ENCODE measurements around the gene FTCDNL1. TPM values are rescaled to one million over a fixed set of nuclear protein-coding genes. Genes with fewer than 3 reads are reported as not detected.

FTCDNL1 gene
- total and polyA plus RNA-seq, 2 of the 13 experiments (the other 11 are each of a cell fraction or from before 2014, with no cell fraction given) = 0.98 to 1.4 TPM

- in situ Hi-C loops (cut with HindIII; ENCODE audit: extremely low pct_ligation_motif_present, low pct_unique_long_range_greater_than_20kb) = no loop called here
Measured at GRCh38 chr2:199756211-199756610, 94.8 kb downstream of the FTCDNL1 start.

More at GRCh38 chr2:199756211-199756610, 94.8 kb downstream of the FTCDNL1 start:
- no peaks in the 10 kb centered on the region for H3K4me1 ChIP-seq (ENCODE audit: insufficient read depth, low read length)
- H3K4me2 ChIP-seq (ENCODE audit: low read depth, low read length) = no peak overlapping the region
- ATAC-seq = no peak
- no peak overlapping the region for H3K27ac ChIP-seq (ENCODE audit: extremely low read length, insufficient read depth, low read length)
- 0 out of 2 replicates have a peak, but pooled peaks cover 8% of the 10 kb centered on the region for H3K9me3 ChIP-seq (ENCODE audit: low read length)
- CTCF ChIA-PET (ENCODE audit: low intra/inter-chr PET ratio, low total read pairs) = no interaction called here
- intact Hi-C loops (cut with micrococcal nuclease; ENCODE audit: unreplicated experiment) = no loop called here
- H3K27me3 ChIP-seq (ENCODE audit: control insufficient read depth in 1 of 2, insufficient read depth in 2 of 2, low read length in 2 of 2) = peaks cover 0 to 6% of the 10 kb centered on the region in 2 experiments; a peak in 1 of 5 replicates
- POLR2A ChIA-PET = no interaction called here
- no peak overlapping the region for H3K9ac ChIP-seq (ENCODE audit: insufficient read depth, low read depth, low read length)
- DNase-seq (ENCODE audit: low spot score) = no peak
- TF ChIP-seq ZNF878 (CRISPR knock-in tag; IDR thresholded peaks at IDR 0.05) = no peak
- no peak for TF ChIP-seq GTF3A (CRISPR knock-in tag; conservative IDR thresholded peaks at IDR 0.05)
- no peak for TF ChIP-seq ZNF598 (CRISPR knock-in tag; IDR thresholded peaks at IDR 0.05; ENCODE audit: borderline replicate concordance)
- TF ChIP-seq ATRX (CRISPR knock-in tag; IDR thresholded peaks at IDR 0.05; ENCODE audit: borderline replicate concordance) = no peak
- TF ChIP-seq RFX1 (IDR thresholded peaks at IDR 0.05) = no peak
- no peak for TF ChIP-seq RELA (CRISPR knock-in tag; IDR thresholded peaks at IDR 0.05)
- TF ChIP-seq KLF13 (CRISPR knock-in tag; IDR thresholded peaks at IDR 0.05) = no peak
- TF ChIP-seq PLSCR1 (CRISPR knock-in tag; IDR thresholded peaks at IDR 0.05; ENCODE audit: borderline replicate concordance) = no peak
- no peak for TF ChIP-seq SAFB2 (CRISPR knock-in tag; IDR thresholded peaks at IDR 0.05; ENCODE audit: borderline replicate concordance, low read depth)
- TF ChIP-seq SMARCC2 (IDR thresholded peaks at IDR 0.05) = no peak
- no peak for TF ChIP-seq ZNF615 (CRISPR knock-in tag; IDR thresholded peaks at IDR 0.05; ENCODE audit: borderline replicate concordance)
- TF ChIP-seq ZSCAN25 (CRISPR knock-in tag; IDR thresholded peaks at IDR 0.05) = no peak
- no peak for TF ChIP-seq ZNF280D (CRISPR knock-in tag; IDR thresholded peaks at IDR 0.05)
- TF ChIP-seq MAZ (IDR thresholded peaks at IDR 0.05; ENCODE audit: borderline replicate concordance, low read depth, low read length) = no peak
- TF ChIP-seq MAZ (CRISPR knock-in tag; IDR thresholded peaks at IDR 0.05; ENCODE audit: low read depth) = no peak
- H3K79me2 ChIP-seq (ENCODE audit: insufficient read depth, low read length) = no peaks in the 10 kb centered on the region
- 0% methylated on average over 3 of the region's 3 CpGs for WGBS (ENCODE audit: low lambda C conversion rate)
- no peaks in the 10 kb centered on the region for H3K36me3 ChIP-seq (replicated peaks in 1 of 2; ENCODE audit: control insufficient read depth in 1 of 2, insufficient read depth in 2 of 2, low read length in 2 of 2)
- H2AFZ ChIP-seq (ENCODE audit: low read length) = no peak overlapping the region
- BruUV-seq (replicated peaks) = no TSS peak
- H4K20me1 ChIP-seq (ENCODE audit: insufficient read depth, low read length) = no peaks in the 10 kb centered on the region
- H3K4me3 ChIP-seq (replicated peaks in 1 of 3; ENCODE audit: insufficient read depth in 1 of 3, low read depth in 2 of 3, low read length in 3 of 3) = no peak overlapping the region
- no peak for FAIRE-seq
